NT2/D1 (cell line): Measurements from ENCODE around the gene TOPBP1.

Experiments
- SUZ12 ChIP-seq: IDR thresholded peaks from 2 replicates; pipeline ENCODE4 v1.6.1; 2011; ENCODE audit not compliant: insufficient read length, insufficient read depth; ENCODE audit errors: extremely low read depth
- YY1 ChIP-seq: IDR thresholded peaks from 2 replicates; pipeline ENCODE4 v1.6.1; 2011; ENCODE audit not compliant: insufficient read length, insufficient read depth
- ZNF274 ChIP-seq: IDR thresholded peaks from 2 replicates; pipeline ENCODE4 v1.6.1; 2011; ENCODE audit warnings: mild to moderate bottlenecking, low read depth, low read length

DNA sequence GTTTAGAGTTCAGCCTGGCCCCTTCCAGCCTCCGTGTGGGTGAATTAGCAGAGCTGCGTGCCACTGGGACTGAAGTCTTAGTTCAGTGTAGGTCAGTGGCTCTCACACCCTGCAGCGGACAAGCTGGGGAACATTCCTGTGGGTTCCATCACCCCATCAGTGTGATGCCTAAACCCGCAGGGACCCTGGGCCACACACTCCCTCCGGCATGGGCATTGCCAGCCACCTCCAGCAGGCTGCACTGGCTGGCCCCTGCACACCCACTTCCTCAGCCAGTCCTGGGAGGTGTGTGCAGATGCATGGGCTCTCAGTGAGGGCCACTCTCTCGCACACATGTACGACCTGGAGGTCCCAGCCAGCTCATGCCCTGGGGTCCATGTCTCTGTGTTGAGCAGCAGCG lies 32.1 kb upstream of the TOPBP1 start:
- TF ChIP-seq YY1, result no peak
- no peak for TF ChIP-seq ZNF274
- TF ChIP-seq SUZ12, result no peak
